Measurements from ENCODE around the gene NBPF1.
A peak's percentile ranks its signal among the peaks of the same experiment; 100 is the strongest.
"Not testable (repeated sequence)": the region's sequence is repeated elsewhere in the genome, so short reads cannot be mapped to it uniquely, and the experiment has no call there.

NBPF1 gene

DNA sequence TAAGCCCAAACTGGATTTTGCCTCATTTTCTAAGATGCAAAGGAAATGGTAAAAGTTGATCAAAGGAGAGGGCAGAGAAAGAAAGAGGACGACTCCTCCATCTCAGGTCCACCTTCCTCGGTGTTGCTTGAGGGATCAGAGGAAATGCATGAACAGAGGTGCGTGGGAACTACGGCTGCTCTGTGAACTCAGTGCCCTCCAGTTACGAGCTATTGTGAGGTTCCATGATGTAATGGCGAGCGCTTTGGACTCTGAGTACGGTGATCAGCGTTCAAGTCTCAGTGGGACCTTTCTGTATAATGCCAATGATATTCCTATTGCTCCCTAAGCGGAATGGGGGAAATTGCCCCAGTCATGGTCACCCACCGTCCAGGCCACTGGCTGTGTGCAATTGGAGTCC lies 60.1 kb downstream of the NBPF1 start:
- DNase-seq = not testable (repeated sequence)

DNA sequence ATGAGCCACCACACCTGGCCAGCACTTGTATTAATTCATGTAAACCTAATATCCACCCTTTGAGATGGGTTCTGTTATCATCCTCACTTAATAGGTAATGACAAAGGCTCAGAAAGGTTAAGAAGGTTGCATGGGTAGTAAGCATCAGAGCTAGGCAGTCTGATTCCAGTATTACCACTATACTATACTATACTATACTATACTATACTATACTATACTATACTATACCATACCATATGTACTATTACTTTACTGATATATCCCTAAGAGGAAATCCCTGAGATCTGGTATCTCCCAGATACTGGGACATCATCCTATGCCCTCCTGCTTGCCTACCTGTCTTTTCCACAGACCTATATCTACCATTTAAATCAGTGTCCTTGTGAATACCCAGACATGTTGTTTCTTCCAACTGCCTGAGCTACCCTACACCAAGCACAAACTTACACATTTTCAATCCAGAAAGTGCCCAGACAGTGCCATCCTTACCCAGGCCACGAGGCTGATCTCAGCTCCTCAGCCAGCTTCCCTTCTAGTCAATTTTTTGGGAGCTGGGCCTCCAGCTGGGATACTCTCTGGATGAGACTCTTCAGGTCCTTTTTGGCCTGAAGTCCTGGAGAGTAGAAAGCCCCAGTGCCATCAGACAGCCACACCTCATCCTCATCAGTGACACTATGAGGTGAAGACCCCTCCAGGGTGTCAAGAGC lies 63.0 kb downstream of the NBPF1 start:
- not testable (repeated sequence) for DNase-seq

DNA sequence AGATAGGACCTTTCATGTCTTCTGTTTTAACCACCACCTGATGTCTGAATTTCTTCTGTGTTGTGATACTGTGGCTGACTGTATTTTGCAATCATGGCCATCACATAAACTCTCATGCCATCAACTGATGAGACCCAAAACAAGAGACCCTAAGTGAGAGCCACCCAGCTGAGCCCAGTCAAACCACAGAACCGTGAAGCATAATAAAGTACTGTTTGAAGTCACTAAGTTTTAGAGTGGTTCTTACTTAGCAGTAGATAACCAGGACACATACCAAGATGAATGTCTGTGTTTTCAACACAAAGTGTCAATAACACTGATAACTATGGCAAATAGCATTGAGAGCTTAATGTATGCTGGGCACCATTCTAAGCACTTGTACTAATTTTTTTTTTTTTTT lies 63.8 kb downstream of the NBPF1 start:
- not testable (repeated sequence) for DNase-seq

DNA sequence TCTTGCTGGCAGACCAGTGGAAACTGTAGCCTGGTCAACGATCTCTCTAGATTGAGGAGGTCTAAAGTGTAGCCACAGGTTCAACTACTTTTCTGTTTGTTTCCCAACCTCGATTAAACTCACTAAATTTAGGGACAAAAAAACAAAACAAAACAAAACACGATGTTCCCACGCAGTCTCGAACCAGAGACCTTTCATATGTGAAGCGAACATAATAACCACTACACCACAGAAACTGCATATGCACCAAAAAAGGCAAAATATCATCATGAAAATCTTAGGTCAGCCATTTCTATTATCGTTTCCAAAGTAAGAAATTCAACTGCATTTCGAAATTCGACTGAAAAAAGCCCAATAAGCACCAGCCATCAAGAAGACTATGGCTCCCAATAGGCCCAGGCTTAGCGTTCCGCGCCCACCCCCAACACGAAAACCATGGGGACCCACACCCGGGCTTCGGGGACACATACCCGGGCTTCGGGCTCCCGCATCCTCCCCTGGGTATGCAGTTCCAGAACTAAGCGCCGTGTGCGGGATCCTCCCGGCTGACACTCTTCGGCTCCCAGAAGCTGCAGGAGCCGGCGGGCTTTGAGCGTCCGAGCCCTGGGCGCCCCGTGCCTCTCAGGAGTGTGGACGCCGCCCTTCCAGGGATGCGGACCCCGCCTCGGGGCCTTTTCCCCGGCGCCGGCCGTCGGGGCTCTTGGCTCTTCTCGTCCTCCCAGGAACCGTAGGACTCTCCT lies 65.7 kb downstream of the NBPF1 start:
- not testable (repeated sequence) for DNase-seq

DNA sequence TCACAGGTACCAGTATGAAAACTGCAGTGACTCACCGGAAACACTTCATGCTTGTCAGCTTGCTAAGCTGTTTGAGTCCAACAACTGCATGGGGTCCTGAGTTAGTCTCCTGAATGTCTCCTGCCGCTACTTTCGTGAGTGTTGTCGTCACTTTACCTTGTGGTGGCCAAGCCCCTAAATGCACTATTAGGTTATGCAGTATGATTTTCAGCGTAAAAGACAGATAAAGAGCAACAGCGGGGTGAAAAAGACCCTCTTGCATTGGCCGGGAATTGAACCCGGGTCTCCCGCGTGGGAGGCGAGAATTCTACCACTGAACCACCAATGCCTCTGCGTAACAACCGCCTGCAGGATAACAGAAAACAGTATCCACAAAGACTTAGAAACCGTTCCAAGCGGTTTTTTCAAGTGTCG lies 67.7 kb downstream of the NBPF1 start:
- peak in 1 of 56 donors; percentile 1 for DNase-seq

DNA sequence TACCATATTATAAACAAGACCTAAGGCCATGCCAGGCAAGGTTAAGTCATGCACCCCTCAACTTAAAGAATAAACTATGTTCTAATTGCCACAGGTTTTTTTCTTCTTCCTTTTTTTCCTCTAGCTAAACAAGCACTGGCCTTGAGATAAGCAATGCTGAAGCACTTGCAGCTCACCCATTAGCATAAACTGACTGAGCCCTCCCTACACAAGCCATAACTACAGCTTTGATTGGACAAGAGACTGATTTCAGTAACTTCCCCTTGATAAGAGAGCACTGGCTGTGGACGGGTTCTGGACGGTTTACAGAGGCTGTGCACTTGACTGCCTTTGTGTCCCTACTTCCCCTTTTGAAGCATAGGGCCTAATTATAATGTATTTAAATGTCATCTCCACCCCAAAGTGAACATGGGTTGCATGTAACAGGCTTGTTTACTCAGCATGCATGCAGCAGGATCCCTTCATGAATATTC lies 72.9 kb downstream of the NBPF1 start:
- not testable (repeated sequence) for DNase-seq

DNA sequence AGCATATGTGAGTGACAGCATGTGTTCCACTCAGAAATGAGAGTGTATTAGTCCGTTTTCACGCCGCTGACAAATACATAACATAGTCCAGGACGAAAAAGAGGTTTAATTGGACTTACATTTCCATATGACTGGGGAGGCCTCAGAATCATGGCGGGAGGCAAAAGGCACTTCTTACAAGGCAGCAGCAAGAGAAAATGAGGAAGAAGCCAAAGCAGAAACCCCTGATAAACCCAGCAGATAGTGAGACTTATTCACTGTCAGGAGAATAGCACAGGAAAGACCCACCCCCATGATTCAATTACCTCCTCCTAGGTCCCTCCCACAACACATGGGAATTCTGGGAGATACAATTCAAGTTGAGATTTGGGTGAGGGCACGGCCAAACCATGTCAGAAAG lies 75.8 kb downstream of the NBPF1 start:
- DNase-seq = not testable (repeated sequence)

DNA sequence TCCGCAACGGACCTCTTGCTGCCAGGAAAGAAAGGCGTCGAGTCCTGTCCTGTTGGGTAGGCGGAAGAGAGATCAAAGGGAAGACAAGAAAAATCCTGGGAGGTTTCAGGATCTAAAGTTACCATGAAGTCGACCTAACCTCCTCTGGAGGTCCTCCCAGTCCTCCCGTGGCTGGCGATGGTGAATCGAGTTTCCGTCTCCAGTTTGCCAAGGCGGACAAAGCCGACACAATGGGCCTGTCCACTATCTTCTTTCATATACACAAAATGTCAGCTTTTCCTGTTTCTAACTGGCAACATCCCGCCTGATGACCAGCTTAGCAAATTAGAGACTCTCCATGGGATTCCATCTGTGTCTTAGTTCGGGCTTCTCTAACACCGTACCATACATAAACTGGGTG lies 76.6 kb downstream of the NBPF1 start:
- DNase-seq = not testable (repeated sequence)

DNA sequence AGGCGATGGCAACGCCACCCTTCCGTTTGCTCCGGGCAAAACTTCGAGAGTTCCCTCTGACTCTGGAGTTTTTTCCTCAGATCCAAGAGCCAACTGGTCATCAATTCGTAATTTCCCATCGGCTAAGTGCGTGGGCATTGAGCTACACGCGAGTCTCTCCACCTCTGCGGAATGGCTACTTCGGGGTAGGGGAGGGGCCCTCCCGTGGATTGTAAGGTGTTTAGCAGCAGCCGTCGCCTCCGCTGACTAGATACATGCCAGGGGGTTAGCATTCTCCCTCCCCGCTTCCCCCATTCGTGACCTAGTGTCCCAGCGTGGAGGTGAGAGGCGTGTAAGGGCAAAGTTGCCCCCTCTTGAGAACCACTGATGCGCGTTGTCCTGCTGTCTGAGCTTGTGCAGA lies 77.5 kb downstream of the NBPF1 start:
- not testable (repeated sequence) for DNase-seq

DNA sequence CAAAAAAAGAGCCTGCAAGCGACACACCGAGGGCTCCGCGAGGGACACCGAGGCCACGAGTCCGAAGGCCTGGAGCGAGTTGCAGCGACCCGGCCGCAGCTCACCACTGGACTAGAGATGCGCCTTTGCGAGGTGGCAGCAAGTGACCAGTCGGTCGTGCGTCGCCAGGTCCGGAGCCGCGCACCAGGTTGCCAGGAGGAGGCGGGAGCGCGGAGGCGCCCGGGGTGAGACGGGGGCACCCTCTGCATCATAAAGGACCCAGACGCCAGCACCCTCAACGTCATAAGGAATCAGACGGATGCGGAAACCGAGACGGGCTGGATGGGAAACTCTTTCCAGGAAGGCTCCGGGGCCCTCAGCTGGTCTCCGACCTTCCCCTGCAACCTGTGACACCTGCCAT lies 77.9 kb downstream of the NBPF1 start:
- DNase-seq = not testable (repeated sequence)

DNA sequence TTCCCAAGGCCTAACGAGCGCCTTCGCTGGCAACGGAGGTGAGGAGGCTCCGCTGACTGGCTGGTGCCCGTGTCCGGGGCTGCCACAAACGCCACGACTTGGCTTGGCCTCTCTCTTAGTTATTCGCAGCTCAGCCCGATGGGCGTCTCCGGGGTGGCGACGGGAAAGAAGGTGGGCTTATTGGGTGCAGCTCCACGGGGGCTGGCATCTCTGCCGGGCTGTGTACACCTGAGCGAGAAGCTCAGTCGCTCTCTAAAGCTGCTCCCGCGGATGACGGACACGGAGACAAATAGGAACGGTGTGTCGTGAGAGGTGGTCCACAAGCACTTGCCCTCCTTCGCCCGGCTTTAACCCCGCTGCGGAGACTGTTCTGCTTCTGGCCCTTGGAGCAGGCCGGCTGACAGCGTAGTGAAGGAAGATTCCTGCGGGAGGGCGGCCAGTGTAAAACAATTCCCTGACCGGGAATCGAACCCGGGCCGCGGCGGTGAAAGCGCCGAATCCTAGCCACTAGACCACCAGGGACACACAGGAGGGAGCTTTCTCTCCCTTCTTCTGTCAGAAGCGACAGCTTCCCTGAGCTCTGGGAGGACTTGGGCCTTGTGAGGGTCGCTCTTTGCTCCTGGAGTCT lies 78.4 kb downstream of the NBPF1 start:
- peak in 47 of 56 donors; percentile 6 to 85 (median 48) for DNase-seq

DNA sequence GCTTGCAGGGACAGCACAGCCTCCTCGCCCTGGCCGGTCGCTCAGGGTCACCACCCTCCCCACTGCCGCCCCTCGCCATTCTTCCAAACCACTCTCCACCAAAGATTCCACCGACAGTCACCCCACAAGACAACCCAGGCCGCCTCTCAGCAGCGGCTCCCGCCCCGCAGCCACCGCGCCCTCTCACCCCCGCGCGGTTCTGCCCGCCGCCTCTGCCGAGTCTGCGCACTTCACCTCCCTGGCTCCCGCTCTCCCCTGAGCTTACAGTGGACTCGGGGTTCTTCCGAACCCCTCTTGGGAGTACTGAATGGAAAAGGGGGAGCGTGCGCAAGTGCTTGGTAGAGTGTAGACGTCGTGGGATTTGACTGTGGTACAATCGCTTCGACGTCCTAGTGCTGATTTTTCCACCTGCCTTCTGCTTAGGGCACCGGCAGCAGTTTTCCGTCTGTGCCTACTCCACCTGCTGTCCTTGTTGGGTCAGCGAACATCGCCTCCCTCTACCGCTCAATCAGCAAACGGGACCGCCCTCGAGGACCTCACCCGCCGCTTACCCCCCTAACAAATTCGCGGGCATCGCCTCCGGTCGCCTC lies 79.0 kb downstream of the NBPF1 start:
- DNase-seq = not testable (repeated sequence)

DNA sequence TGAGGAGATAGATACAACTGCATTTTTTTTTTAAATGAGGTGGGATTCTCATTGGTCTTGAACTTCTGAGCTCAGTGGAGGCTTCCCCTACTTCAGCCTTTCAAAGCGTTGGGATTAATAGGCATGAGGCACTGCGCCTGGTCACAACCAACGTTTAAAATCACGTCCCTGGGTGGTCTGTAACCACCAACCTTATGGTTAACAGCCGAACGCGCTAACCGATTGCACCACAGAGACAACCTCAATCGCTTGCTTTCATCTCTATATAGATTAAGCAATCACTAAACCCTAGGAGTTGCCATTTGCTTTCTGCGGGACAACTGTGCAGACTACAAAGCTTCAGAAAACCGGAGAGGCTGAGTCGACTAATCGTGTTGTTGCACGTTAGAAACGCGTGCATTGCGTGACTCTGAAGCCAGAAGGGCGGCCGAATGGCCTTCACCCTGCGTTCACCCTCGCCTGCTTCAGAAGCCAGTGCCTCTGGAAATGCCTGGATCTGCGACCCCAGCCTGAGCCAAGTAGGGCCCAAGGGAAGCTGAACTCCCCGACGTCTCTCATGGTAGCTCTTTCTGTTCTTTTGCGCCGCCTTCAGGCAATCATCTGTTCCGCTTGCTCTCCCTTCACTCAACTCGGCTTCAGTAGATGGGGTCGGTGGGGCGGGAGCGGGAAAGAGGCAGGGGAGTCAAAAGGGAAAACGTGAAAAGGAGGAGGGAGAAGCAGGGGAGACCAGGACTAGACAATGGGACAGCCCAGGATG lies 81.0 kb downstream of the NBPF1 start:
- DNase-seq = peak in 6 of 56 donors; percentile 1 to 23 (median 20)

DNA sequence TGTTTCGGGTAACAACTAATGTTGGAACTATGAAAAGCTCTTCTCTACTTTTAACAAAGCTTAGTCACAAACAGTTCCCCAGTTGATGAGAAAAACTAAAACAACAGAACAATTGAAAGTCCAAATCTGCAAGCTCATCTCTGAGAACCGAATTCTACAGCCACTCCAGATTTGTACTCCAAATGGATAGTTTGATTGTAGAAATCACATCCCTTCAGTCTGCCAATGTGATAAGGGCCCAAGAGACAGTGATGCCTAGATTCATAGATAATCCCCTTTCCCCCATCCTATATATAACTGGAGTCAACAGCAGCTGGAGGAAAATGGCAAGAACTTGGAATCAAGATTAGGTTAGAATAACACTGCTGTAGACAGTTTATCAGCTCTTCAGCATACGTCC lies 85.0 kb downstream of the NBPF1 start:
- not testable (repeated sequence) for DNase-seq

DNA sequence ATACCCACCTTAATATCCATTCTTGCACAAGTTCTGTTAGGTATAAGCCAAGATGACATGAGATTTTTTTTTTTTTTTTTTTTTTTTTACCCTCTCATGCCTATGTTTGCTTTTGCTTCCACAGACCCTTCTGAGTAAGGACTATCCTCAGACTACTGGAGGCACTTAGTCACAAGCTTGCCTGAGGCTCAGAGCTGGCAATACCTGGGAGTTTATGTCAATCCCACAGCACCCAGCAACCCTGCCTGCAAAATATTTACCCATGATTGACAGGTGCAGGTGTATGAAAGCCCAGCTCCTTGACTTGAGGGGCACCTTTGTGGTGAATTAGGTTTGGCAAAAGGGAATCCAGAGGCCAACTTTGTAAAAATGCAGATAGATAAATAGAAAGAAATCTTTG lies 87.6 kb downstream of the NBPF1 start:
- DNase-seq = not testable (repeated sequence)

DNA sequence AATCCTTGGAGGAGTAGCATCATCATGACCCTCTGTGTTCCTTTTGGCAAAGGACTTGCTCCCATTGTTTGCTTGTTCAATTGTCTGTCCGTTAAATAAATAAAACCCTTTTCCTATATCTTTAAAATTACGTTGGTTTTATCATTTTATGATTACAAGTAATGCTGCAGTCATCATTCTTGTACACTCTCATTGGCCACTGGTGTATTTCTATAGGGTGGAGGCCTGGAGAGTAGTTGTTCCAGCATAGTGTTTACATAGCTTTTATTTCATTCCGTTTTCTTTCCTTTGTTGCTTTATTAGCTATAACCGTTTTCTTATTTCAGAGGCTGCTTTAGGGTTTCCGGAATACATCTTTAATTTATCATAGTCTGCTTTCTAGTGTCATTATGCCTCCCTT lies 91.7 kb downstream of the NBPF1 start:
- not testable (repeated sequence) for DNase-seq

DNA sequence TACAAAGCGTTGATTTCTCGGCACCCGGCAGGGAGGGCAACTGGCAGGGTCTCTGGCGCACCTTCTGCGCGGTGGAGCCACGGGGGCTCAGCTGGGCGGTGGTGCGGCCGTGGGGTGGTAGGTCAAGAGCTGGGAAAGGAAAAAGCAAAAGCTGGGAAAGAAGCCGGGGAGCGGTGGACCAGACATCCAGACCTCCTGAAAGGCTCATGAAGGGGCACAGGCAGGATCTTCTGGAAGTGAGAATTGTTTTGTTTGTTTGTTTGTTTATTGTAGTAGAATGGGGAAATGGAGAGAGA lies 92.1 kb downstream of the NBPF1 start:
- DNase-seq = no peak

DNA sequence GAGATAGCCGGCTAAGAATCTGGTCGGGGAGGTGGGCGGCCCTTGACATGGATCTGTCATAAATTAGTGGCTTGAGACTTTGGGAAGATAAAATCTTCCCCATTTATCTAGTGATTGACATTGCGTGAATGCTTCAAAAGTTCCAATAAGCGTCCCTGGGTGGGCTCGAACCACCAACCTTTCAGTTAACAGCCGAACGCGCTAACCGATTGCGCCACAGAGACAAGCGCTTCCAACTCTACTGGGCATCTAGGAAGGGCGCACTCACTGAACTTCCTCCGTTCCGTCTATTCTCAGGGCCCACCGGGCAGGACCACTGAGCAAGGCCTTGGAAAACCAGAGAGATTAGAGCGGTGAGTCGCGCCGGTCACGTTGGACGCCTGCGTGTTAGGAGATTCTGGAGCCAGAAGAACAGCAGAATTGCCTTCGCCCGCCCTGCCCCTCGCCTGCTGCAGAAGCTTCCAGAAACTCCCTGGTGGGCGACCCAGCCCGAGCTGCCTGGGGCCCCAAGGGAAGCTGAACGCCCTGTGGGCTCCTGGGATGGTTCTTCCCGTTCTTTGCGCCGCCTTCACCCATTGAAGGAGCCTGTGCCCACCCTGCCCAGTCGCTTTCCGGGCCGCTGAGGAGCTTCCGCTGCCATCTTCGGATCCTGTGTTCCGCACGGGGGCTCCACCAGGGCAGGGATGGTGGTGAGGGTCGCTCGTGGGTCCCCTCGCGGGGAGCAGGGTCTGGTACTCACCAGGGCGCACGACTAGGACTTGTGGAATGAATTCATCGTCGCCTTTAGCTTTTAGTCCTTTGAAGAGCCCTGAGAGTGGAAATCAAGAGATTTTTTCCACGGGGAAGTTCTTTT lies 92.7 kb downstream of the NBPF1 start:
- DNase-seq = peak in 1 of 56 donors; percentile 12

DNA sequence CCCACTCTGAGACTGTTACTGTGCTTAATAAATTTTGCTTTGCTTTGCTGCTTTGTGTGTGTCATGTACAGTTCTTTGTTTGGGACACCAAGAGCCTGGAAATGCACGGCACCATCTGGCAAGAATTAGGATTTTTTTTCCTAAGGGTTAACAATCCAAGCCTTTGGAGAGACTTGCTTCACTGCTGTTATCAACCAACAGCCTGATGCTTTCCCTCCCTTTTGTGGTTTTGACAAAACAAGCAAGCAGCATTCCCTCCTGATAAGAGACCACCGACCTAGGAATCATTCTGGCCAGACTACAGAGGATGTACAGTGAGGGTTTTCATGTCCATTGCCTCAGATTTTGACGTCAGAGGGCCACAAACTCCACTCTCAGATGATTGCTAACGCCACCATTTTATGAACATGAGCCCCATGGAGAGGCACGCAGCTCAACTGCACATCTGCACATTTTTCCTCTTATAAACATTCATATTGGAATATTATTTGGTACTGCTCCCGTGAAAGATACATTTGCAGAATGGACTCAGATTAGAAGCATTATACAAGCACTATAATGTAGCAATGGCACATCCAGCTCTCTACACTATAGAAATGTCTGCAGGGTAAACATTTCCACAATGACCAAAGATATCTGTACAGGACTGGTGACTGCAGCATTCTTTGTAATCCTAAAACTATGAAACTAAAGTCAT lies 94.0 kb downstream of the NBPF1 start:
- DNase-seq = not testable (repeated sequence)

DNA sequence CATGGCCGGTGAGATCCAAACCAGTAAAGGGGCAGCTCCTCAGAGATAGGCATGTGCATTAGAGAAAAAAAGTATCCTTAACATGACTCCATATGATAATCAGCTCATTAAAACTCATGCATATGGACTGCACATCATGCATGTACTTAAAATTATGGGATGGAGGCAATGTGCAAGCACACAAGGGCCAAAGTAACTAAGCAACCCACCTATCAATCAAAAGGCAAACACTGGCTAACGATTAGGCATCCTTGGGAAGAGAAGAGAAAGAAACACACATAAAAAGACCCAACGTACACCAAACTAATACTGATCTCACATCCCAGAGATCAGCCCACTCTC lies 94.5 kb downstream of the NBPF1 start:
- not testable (repeated sequence) for DNase-seq
